GM19193 (cell line): ENCODE measurements around the gene CXCL8.

Experiments
- POLR2A ChIP-seq: IDR thresholded peaks from 4 replicates; pipeline ENCODE4 v1.6.1; 2011; ENCODE audit not compliant: insufficient read depth, insufficient read length; ENCODE audit errors: extremely low read depth

CXCL8 gene

DNA sequence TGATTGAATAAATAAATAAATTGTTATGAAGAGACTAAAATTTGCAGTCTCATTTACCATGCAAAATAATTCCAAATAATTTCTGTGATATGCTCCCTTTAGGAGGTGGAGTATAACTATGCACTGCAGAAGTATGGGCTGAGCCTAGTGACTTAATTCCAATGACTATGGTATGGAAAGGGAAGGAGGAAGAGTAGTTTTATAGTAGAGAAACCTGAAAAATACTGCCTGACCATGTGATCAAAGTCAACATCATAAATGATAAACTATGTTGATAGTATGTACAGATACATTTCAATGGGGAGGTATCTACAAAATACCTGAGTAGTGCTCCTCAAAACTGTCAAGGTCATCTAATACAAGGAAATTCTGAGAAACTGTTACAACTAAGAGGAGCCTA lies 14.6 kb downstream of the CXCL8 start:
- no peak for TF ChIP-seq POLR2A

DNA sequence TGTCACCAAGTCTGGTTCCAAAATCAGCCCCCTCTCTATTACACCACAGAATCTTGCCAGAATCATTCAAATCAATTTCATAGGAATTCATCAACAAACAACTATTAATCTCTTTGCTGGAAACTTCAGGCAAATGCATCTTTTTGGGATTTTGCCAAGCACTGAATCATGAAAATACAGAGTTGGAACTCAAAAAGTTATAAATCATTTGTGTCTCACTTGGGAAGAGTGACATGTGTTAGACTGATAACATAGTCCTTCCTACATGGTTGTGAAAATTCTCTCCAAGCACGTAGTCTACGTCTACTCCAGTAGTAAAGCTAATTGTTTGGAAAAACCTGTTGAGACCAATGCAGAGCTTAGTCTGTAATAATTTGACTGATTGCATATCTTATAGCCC lies 19.0 kb downstream of the CXCL8 start:
- no peak for TF ChIP-seq POLR2A

- no peak for TF ChIP-seq POLR2A
Measured at GRCh38 chr4:73761856-73762255, 21.5 kb downstream of the CXCL8 start.

- TF ChIP-seq POLR2A = no peak
Measured at GRCh38 chr4:73762409-73762808, 22.0 kb downstream of the CXCL8 start.

GRCh38 chr4:73763877-73764276 lies 23.5 kb downstream of the CXCL8 start:
- TF ChIP-seq POLR2A = no peak

DNA sequence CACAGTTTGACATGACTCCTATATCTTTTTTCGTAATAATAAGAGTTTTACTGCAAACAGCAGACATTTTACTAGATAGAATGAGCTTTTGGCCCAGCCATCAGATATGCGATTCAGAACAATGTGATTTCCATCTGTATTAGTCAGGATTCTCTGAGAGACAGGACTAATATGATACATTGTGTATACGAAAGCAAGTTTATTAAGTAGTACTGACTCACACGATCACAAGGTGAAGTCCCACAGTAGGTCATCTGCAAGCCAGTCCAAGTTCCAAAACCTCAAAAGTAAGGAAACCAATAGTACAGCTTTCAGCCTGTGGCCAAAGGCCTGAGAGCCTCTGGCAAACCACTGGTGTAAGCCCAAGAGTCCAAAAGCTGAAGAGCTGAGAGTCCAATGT lies 24.1 kb downstream of the CXCL8 start:
- TF ChIP-seq POLR2A = no peak

DNA sequence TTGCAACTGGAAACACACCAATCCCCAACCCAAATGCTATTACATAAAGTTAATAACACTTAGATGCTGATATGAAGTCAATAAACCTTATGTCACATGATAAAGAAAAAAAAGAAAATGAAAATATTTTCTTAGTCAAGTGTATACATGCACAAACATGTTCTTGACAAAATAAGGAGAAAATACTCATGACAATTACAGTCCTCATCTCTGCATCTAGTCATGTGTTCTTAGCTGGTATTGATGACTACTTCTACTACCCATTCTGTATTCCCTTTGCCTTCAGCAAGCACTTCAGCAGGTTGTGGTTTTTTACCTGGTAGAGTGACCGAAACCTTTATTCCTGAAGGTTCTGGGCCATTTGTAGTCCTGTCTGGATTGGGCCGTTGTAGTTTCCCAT lies 24.9 kb downstream of the CXCL8 start:
- no peak for TF ChIP-seq POLR2A

GRCh38 chr4:73770917-73771316 lies 30.5 kb downstream of the CXCL8 start:
- TF ChIP-seq POLR2A = no peak

DNA sequence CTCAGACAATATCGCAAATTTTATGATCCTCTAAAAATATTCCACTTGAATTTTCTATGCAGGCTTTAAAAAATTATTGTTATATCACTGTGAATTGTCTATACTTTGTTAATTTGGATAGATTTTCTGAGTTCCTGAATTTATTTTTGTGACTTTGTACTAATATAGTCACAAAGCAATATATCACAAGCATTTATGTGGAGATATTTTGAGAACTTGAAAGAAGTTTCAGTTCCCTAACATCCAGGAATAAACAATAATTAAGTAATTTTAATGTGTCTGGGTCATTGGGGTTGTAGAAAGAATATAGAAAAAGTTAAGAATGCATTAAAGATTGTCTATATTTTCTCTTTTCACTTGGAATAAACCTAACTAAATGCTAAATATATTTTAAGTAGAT lies 32.0 kb downstream of the CXCL8 start:
- TF ChIP-seq POLR2A = no peak

- no peak for TF ChIP-seq POLR2A
Measured at GRCh38 chr4:73776321-73776729, 36.0 kb downstream of the CXCL8 start.

DNA sequence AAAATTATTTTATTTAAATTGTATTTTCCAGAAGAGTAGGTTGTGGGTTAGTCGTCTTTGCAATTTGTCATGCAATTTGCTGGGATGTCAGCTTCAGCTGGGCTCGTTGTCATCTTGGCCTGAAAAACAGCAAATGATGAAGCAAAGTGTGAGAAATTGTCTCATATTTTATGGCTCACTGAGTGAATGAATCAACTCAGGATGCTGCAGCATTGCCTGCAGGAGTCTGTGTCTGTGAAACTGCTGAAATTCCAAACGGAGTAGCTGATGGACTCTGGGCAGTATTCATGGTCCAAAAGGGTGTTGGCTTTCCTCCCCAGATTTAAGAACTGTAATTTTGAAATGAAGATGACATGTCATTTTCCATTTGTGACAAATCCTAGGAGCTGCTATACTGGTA lies 37.2 kb downstream of the CXCL8 start:
- TF ChIP-seq POLR2A = no peak

GRCh38 chr4:73780243-73780642 lies 39.9 kb downstream of the CXCL8 start:
- no peak for TF ChIP-seq POLR2A

- TF ChIP-seq POLR2A = no peak
Measured at GRCh38 chr4:73780834-73781233, 40.5 kb downstream of the CXCL8 start.

- TF ChIP-seq POLR2A = no peak
Measured at GRCh38 chr4:73788411-73788810, 48.0 kb downstream of the CXCL8 start.
